Small intestine (tissue), 7 donors: ENCODE results near the gene KSR2. TPM values are rescaled to one million over a fixed set of nuclear protein-coding genes. Genes with fewer than 3 reads are reported as not detected.

Experiments used
- DNase-seq, 2 donors: peaks; one replicate each; pipeline versions ENCODE4 v3.0.0 to v3.0.0-alpha.2; 2013
- FAIRE-seq: peaks from 2 replicates; lab custom pipeline; 2012; peaks lifted over from hg19 to GRCh38; lab: Jason Lieb, UNC
- H3K27ac ChIP-seq, 3 donors: one replicate each; pipeline ENCODE4 v1.5.1; 2013; ENCODE audit warnings: low read length in 2 of 3, mild to moderate bottlenecking in 2 of 3, control low read depth in 1 of 3, inconsistent platforms in 1 of 3, low read depth in 1 of 3, moderate library complexity in 1 of 3
- H3K27me3 ChIP-seq, 3 donors: one replicate each; pipeline ENCODE4 v1.6.1; 2013; ENCODE audit warnings: low read length in 3 of 3, inconsistent platforms in 1 of 3; ENCODE audit not compliant: control insufficient read depth in 3 of 3, insufficient read depth in 3 of 3
- H3K36me3 ChIP-seq, 3 donors: one replicate each; pipeline ENCODE4 v1.6.1; 2013; ENCODE audit warnings: low read length in 3 of 3, inconsistent platforms in 1 of 3, low read depth in 1 of 3, mild to moderate bottlenecking in 1 of 3, moderate library complexity in 1 of 3; ENCODE audit not compliant: control insufficient read depth in 3 of 3, insufficient read depth in 2 of 3
- H3K4me1 ChIP-seq, 3 donors: one replicate each; pipeline ENCODE4 v1.6.1; 2013; ENCODE audit warnings: low read length in 2 of 3, inconsistent platforms in 1 of 3, low read depth in 1 of 3, mild to moderate bottlenecking in 1 of 3, moderate library complexity in 1 of 3; ENCODE audit not compliant: control insufficient read depth in 3 of 3, insufficient read depth in 2 of 3
- H3K4me3 ChIP-seq, 3 donors: one replicate each; pipeline ENCODE4 v1.5.1; 2013; ENCODE audit warnings: low read length in 3 of 3, control low read depth in 1 of 3, inconsistent platforms in 1 of 3, low read depth in 1 of 3, mild to moderate bottlenecking in 1 of 3, moderate library complexity in 1 of 3
- H3K9me3 ChIP-seq, 2 donors: one replicate each; pipeline ENCODE4 v1.6.1; 2013; ENCODE audit warnings: low read depth in 1 of 2, low read length in 1 of 2; ENCODE audit not compliant: control insufficient read depth in 2 of 2, insufficient read depth in 1 of 2
- WGBS, 3 donors: extraction: QIAGEN DNeasy Blood & Tissue Kit; methylation state at CpG; one replicate each; pipeline ENCODE4 v1.1.7; 2013; 5-methylcytosine and 5-hydroxymethylcytosine counted together
- polyA plus RNA-seq, 4 donors: library from polyadenylated mRNA; stranded (reverse) in 3 of 4; unstranded in 1 of 4; fragments of 200-250 nt in 3 of 4; fragments of 120-200 nt in 1 of 4; gene quantifications; one replicate each; pipeline versions ENCODE4 v1.2.1 to v1.2.3, GENCODE V29; 2013
- donor health status: healthy with polysubstance abuse.
- donor health status: control.
- donor health status: control.
- donor health status: Bipolar disorder and iron deficiency.
- donor health status: healthy.

Gene KSR2
- polyA plus RNA-seq, 4 donors, result 0.16 to 0.33 TPM; not detected in 2

DNA sequence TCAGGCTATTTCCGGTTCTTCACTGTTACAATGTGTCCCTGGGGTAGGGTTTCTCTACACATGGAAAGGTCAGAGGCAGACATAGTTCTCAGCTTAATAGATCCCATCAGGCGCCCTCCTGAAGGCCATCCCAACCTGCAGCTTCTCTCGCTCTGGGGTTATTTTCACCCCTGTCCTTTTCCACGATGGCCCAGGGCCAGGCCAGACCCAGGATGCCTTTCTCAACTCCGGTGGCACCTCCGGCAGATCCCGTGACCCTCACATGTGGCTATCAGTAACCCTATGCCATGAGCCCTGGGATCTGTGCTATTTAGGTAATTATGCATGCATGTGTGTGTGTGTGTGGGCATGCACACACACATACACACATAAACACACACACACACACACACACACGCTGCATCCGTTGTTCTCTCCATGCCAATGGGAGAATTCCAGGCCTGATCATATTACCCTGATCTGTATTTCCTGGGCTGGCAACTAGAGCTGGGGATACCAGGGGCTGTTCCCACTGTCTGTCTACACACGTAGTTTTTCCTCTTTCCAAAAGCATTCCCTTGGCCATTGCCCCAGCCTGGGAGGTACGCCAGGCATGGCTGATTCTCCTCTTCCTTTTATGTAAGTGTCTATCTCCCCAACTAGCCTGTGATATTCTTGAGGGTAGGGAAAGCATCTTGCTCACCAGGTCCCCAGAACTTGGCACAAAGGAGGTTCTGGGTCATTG lies 556.2 kb downstream of the KSR2 start:
- FAIRE-seq (no peak), DNase-seq (no peak)
- H3K36me3 ChIP-seq, result no peaks in the 10 kb centered on the region
- 69 to 73% (median 71%) methylated on average over 11 of the region's 11 CpGs for WGBS, 3 donors
- no peak overlapping the region for H3K4me3 ChIP-seq
- no peaks in the 10 kb centered on the region for H3K4me1 ChIP-seq
- no peaks in the 10 kb centered on the region for H3K27me3 ChIP-seq
- H3K9me3 ChIP-seq, result no peaks in the 10 kb centered on the region
- H3K27ac ChIP-seq, result no peak overlapping the region

DNA sequence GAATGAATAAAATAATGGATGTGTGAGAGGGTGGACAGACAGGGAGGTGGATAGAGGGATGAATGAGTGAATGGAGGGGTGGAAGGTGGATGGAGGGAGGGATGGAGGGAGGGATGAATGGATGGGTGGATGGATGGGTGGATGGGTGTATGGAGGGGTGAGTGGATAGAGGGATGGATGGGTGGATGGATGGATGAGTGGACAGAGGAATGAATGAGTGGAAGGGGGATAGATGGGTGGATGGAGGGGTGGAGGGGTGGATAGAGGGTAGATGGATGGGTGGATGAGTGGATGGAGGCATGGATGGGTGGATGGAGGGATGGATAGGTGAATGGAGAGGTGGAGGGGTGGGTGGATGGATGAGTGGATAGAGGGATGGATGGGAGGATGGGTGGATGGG lies 559.5 kb downstream of the KSR2 start:
- H3K9me3 ChIP-seq, result no peaks in the 10 kb centered on the region
- FAIRE-seq (no peak), DNase-seq (no peak)
- no peak overlapping the region for H3K27ac ChIP-seq
- no peaks in the 10 kb centered on the region for H3K36me3 ChIP-seq
- H3K27me3 ChIP-seq, result no peaks in the 10 kb centered on the region
- no peak overlapping the region for H3K4me3 ChIP-seq
- H3K4me1 ChIP-seq, result no peaks in the 10 kb centered on the region

DNA sequence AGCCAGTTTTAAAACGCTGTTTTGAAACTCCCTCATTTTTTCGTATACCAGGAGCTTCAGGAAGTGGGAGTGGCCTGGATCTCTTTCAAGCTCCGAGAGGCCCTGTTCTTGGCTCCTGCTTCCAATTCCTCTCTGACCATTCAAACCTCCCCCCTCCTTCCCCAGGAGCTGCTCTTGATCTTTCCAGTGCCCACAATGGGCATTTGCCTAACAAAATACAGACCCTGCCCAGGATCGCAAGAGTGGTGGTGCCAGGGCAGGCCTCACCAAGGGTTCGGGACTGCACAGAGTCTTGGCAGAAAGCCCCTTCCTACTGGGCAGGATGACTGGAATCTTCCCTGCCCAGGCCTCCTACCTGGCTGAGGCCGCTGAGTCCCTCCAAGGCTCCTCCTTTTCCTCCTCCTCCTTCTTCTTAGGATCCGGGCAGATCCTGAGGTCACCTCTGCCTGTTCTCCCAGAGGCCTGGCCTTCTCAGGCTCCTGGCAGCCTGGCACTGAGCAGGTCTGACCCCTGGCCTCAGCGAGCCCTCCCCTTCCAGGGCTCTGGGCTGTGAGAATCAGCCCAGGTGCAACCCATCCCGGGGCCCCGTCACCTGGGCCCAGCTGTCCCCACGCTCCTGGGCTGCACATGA lies 560.5 kb downstream of the KSR2 start:
- no peak for FAIRE-seq
- H3K4me3 ChIP-seq, result no peak overlapping the region

DNA sequence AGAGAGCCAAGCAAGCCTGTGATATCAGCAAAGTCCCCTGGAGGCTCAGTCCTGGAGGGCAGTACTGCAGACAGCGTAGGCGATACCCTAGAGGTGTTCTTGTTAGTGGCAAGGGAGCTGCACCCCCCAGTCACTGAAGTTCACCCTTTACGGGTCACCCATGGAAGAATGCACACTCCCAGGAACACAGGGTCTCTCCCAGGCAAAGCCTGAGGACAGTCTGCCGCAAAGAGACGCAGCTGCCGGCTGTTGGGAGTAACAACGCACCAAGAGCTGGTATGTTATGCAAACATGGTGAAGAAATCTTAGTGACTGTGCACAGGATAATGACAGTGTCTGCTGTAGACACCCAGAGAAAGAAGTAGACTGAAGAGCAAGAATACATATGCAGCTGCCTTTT lies 563.9 kb downstream of the KSR2 start:
- WGBS, 3 donors, result 80 to 86% (median 82%) methylated on average over 7 of the region's 7 CpGs
- no peaks in the 10 kb centered on the region for H3K36me3 ChIP-seq
- H3K4me3 ChIP-seq, result no peak overlapping the region
- no peaks in the 10 kb centered on the region for H3K4me1 ChIP-seq
- DNase-seq, result no peak
- no peak overlapping the region for H3K27ac ChIP-seq
- FAIRE-seq, result no peak
- peaks cover 0 to 6% (median 0%) of the 10 kb centered on the region in 3 donors for H3K27me3 ChIP-seq
- H3K9me3 ChIP-seq, result peaks cover 0 to 7% of the 10 kb centered on the region in 2 donors

More for the DNA sequence above, 560.5 kb downstream of the KSR2 start:
- no peaks in the 10 kb centered on the region for H3K36me3 ChIP-seq
- H3K27me3 ChIP-seq, result peaks cover 0 to 6% (median 0%) of the 10 kb centered on the region in 3 donors
- peak; percentile 1 to 17 for DNase-seq
- H3K27ac ChIP-seq, result no peak overlapping the region
- WGBS, 3 donors, result 39 to 49% (median 46%) methylated on average over 11 of the region's 11 CpGs
- H3K9me3 ChIP-seq, result peaks cover 0 to 7% of the 10 kb centered on the region in 2 donors
- no peaks in the 10 kb centered on the region for H3K4me1 ChIP-seq

DNA sequence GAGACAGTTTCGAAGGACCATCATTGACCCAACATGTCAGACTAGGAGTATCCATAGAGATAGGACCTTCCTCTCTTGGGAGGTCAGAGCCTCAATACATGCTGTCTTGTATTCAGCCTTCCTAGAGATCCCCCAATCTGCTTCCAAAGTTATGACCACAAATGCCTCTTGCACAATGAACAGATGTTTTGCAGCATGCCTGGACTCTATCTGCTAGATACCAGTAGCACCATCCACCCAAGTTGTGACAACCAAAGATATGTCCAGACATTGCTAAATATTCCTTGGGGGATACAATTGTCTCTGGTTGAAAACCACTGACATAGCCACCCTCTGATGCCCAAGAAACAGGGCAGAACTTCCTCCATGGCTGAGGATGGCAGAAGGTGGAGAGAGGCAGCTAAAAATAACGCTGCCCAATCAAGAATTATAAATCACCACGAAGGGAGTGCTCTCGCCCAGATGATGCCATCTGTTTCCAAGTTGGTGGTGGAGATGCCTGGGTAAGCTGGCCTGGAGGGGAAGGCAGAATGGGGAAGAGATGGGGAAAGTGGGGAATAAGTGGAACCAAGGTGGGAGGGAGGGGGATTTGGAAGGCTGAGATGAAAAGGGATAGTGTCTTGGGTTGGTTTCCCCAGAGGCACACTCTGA lies 564.5 kb downstream of the KSR2 start:
- Histone ChIP-seq H3K4me3 (no peak overlapping the region), H3K9me3 (peaks cover 0 to 7% of the 10 kb centered on the region in 2 donors), H3K27me3 (peaks cover 0 to 6% (median 0%) of the 10 kb centered on the region in 3 donors), H3K4me1 (no peaks in the 10 kb centered on the region), H3K27ac (no peak overlapping the region), H3K36me3 (no peaks in the 10 kb centered on the region)
- DNase-seq (no peak), FAIRE-seq (no peak)
- WGBS, 3 donors, result 61 to 64% (median 61%) methylated on average over 4 of the region's 4 CpGs

DNA sequence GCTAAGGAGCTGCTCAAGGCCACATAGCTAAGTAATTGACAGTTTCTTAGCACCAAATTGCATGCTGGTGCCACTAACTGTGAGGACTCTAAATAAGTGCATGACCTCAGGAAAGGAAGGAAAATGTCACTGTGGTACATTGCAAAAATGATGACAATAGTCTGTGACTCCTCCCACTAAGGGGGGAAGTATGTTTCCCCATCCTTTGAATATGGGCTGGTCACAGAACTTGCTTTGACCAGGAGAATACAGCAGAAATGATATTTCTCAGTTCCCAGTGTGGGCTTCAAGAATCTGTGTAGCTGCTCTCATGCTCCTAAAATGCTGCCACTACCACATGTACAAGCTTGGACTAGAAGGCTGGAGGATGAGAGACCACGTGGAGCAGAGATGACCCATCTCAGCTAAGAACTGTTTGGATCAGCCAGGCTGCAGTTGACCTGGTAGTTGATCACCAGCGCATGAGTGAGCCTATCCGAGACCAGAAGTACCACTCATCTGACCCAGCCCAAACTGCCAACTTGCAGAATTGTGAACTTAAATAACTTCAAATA lies 565.1 kb downstream of the KSR2 start:
- 80 to 87% (median 82%) methylated on average over 3 of the region's 3 CpGs for WGBS, 3 donors
- Histone ChIP-seq H3K36me3 (no peaks in the 10 kb centered on the region), H3K4me3 (no peak overlapping the region), H3K27ac (no peak overlapping the region), H3K9me3 (peaks cover 0 to 7% of the 10 kb centered on the region in 2 donors), H3K27me3 (peaks cover 0 to 6% (median 0%) of the 10 kb centered on the region in 3 donors), H3K4me1 (no peaks in the 10 kb centered on the region)
- no peak for DNase-seq
- no peak for FAIRE-seq

Other genes starting within 250 kb of the KSR2 start
- 10 to 100 TPM in 2 of 4 donors, 1 to 10 TPM in 2; 6.5 to 21.8 (median 11.3) TPM for gene RFC5, start 47.7 kb upstream of the KSR2 start, polyA plus RNA-seq
- gene WSB2, start 92.2 kb upstream of the KSR2 start, polyA plus RNA-seq, result 100 to 1,000 TPM in 2 of 4 donors, 10 to 100 TPM in 2; 47.4 to 122 (median 95.6) TPM
- 10 to 100 TPM; 30.6 to 89.7 (median 39.2) TPM for gene VSIG10, start 135.0 kb upstream of the KSR2 start, polyA plus RNA-seq
- gene PEBP1, start 167.1 kb upstream of the KSR2 start, polyA plus RNA-seq, result 1,000 to 10,000 TPM in 2 of 4 donors, 100 to 1,000 TPM in 2; 253 to 2,607 (median 794) TPM